Upper lobe of left lung (tissue), 6 donors: ENCODE data around the gene LIPK. TPM values are rescaled to one million over a fixed set of nuclear protein-coding genes. Genes with fewer than 3 reads are reported as not detected.

ENCODE experiments used
- ATAC-seq, 2 donors: fragments of 200-7000 bp; cut with Tn5 transposase; one replicate each; pipeline ENCODE4 v1.9.1; 2022; ENCODE audit warnings: mild to moderate bottlenecking in 2 of 2, moderate library complexity in 2 of 2; ENCODE audit not compliant: low FRiP score in 2 of 2
- DNase-seq, 2 donors: peaks; one replicate each; pipeline ENCODE4 v3.0.0-alpha.2; 2019 to 2020
- H3K27ac ChIP-seq, 4 donors: fragments of 200-600 bp; sonication (generic); one replicate each; pipeline ENCODE4 v1.5.1; 2016 to 2019
- H3K27me3 ChIP-seq, 4 donors: fragments of 200-600 bp; sonication (generic); one replicate each; pipeline ENCODE4 v1.5.1; 2017 to 2019
- H3K36me3 ChIP-seq, 4 donors: fragments of 200-600 bp; sonication (generic); one replicate each; pipeline ENCODE4 v1.5.1; 2016 to 2019
- H3K4me1 ChIP-seq, 4 donors: fragments of 200-600 bp; sonication (generic); one replicate each; pipeline ENCODE4 v1.5.1; 2018 to 2019
- H3K4me3 ChIP-seq, 4 donors: fragments of 200-600 bp; sonication (generic); one replicate each; pipeline ENCODE4 v1.5.1; 2017 to 2019; ENCODE audit warnings: mild to moderate bottlenecking in 2 of 4, moderate library complexity in 1 of 4
- H3K9me3 ChIP-seq, 4 donors: fragments of 200-600 bp; sonication (generic); one replicate each; pipeline ENCODE4 v1.5.1; 2018 to 2019
- EP300 ChIP-seq, 4 donors: sonication (generic); formaldehyde crosslinking; IDR thresholded peaks; one replicate each; pipeline ENCODE4 v1.5.1; 2017; ENCODE audit warnings: antibody characterized with exemption in 4 of 4, control low read depth in 2 of 4
- POLR2A ChIP-seq, 4 donors: fragments of 450-650 bp; IDR thresholded peaks; one replicate each; pipeline ENCODE4 v1.5.1; 2016 to 2017; ENCODE audit warnings: antibody characterized with exemption in 4 of 4, mild to moderate bottlenecking in 2 of 4
- POLR2AphosphoS5 ChIP-seq, 2 donors: sonication (generic); formaldehyde crosslinking; IDR thresholded peaks; one replicate each; pipeline ENCODE4 v1.5.1; 2017; ENCODE audit warnings: antibody characterized with exemption in 2 of 2
- WGBS, 2 donors: methylation state at CpG; one replicate each; pipeline ENCODE4 v1.1.5; 2017 to 2018; 5-methylcytosine and 5-hydroxymethylcytosine counted together
- total RNA-seq, 6 donors: library from RNA; depleted of rRNA in 4 of 6; stranded (reverse); fragments of >200 nt in 4 of 6; gene quantifications; one replicate each; pipeline versions ENCODE4 v1.1.0 to v1.2.1, GENCODE V29; 2016 to 2021
- TF ChIP-seq, protein P1 (sequence below), 6 experiments: fragments of 450-650 bp in 4 of 6; fragments of 200-600 bp in 2 of 6; sonication (generic) in 2 of 6; IDR thresholded peaks; one replicate each; pipeline ENCODE4 v1.5.1; 2016 to 2019; ENCODE audit warnings: antibody characterized with exemption in 6 of 6
- donor health status: DM: no; HTN: no; CAD: no; lungs with moderate emphysema.
- donor health status: DM: no; HTN: yes; CAD: no; lungs with severe emphysema.

LIPK gene
- total RNA-seq, 6 donors from 2014 or later = not detected

DNA sequence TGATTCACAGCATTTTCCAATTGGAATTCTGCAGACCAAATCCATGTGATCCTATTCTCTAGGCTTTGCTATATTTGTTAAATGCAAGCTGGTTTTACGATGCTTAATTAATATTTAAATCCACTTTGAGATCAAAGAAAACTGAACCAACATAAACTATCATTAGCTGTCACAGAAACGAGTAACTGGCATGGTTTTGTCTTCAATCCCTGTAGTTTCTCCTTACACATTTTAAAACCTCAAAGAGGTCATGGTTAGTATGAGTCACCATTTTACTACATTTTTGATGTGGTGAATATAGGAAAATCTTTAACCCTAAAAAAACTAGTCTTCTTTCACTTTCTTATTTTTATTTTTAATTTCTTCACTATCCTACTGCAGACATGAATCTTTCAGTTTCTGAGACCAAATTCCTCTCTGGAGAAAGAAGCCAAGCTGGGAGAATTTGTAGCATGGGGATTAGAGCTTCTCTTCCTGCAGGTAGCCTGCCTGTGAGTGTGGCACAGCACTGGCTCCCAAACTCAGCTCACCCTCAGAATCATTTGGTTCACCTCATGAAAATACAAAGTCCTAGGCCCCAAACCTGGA lies 87.8 kb downstream of the LIPK start:
- no peak for TF ChIP-seq EP300 (IDR thresholded peaks at IDR 0.05)
- TF ChIP-seq, protein P1, sequence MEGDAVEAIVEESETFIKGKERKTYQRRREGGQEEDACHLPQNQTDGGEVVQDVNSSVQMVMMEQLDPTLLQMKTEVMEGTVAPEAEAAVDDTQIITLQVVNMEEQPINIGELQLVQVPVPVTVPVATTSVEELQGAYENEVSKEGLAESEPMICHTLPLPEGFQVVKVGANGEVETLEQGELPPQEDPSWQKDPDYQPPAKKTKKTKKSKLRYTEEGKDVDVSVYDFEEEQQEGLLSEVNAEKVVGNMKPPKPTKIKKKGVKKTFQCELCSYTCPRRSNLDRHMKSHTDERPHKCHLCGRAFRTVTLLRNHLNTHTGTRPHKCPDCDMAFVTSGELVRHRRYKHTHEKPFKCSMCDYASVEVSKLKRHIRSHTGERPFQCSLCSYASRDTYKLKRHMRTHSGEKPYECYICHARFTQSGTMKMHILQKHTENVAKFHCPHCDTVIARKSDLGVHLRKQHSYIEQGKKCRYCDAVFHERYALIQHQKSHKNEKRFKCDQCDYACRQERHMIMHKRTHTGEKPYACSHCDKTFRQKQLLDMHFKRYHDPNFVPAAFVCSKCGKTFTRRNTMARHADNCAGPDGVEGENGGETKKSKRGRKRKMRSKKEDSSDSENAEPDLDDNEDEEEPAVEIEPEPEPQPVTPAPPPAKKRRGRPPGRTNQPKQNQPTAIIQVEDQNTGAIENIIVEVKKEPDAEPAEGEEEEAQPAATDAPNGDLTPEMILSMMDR (IDR thresholded peaks at IDR 0.05) = no peak
- TF ChIP-seq POLR2AphosphoS5 (IDR thresholded peaks at IDR 0.05) = no peak
- TF ChIP-seq POLR2A (IDR thresholded peaks at IDR 0.05) = no peak
- H3K4me1 ChIP-seq = peaks cover 0 to 9% (median 0%) of the 10 kb centered on the region in 4 donors
- no peak overlapping the region for H3K4me3 ChIP-seq
- ATAC-seq = no peak
- no peak overlapping the region for H3K27ac ChIP-seq
- no peaks in the 10 kb centered on the region for H3K36me3 ChIP-seq
- no peaks in the 10 kb centered on the region for H3K27me3 ChIP-seq
- H3K9me3 ChIP-seq = no peaks in the 10 kb centered on the region
- WGBS, 2 donors = 63 to 64% methylated on average over 2 of the region's 2 CpGs
- no peak for DNase-seq

DNA sequence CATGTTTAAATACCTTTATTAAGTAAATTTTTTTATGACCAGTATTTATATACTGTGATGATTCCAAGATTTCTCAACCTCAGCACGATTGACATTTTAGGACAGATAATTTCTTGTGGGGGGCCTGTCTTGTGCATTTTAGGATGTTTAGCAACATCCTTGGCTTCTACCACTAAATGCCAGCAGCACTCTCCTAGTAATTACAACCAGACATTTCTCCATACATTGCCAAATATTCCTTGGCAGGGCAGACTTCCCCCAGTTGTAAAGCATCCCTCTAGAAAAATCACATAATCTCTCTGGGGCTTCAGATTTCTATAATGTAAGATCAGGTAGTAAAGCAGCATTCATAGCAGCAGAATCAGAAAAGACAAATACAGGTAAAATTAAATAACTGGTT lies 88.7 kb downstream of the LIPK start:
- ATAC-seq (no peak), DNase-seq (no peak)
- 50 to 58% methylated on average over 1 of the region's 1 CpG for WGBS, 2 donors
- TF ChIP-seq POLR2AphosphoS5 (IDR thresholded peaks at IDR 0.05) (no peak), EP300 (IDR thresholded peaks at IDR 0.05) (no peak), POLR2A (IDR thresholded peaks at IDR 0.05) (no peak)
- TF ChIP-seq, protein P1 (IDR thresholded peaks at IDR 0.05) = no peak
- Histone ChIP-seq H3K27me3 (no peaks in the 10 kb centered on the region), H3K27ac (no peak overlapping the region), H3K9me3 (no peaks in the 10 kb centered on the region), H3K36me3 (no peaks in the 10 kb centered on the region), H3K4me3 (no peak overlapping the region), H3K4me1 (peaks cover 0 to 9% (median 0%) of the 10 kb centered on the region in 4 donors)

DNA sequence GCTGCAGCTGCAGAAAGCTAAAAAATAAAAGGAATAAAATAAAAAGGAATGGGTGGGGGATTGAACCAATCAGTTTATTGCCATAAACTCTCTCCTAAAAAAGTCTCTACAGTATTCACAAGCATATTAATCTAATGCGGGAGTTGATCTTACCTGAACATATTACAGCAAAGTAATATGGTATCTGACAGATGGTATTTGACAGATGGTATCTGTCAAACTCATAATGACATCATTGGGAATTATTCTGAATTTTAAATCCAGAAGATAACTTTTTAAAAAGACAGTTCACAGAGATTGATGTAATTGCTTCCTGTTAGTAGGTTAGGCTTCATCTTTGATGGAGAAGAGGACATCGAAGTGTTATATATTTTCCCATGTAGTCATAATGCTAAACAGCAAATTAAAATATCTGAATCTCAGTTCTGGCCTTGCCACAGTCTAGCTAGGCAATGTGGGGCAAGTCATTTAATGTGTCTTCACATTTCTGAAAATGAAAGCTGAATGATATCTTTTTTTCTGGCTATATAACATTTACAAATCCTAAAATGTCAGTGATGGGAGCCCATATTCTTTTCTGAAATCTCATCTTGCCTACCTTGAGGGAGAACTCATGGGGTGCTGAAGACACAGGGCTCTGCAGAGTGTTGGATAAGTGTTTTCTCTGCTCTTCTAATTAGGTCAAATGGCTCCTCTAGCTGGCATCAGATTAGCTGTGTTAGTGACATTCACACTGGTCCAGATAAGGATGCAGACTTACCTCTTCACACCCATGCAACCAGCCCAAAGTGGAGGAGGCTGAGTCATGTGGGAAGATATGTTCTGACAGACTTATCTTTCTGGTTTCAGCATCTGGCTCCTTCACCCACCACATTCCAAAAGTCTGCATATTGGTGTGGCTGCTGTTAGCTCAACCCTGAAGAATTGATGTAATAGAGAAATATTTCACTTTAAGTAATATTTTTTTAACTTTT lies 94.4 kb downstream of the LIPK start:
- ATAC-seq = no peak
- TF ChIP-seq, protein P1 (IDR thresholded peaks at IDR 0.05) = no peak
- TF ChIP-seq POLR2AphosphoS5 (IDR thresholded peaks at IDR 0.05) (no peak), EP300 (IDR thresholded peaks at IDR 0.05) (no peak), POLR2A (IDR thresholded peaks at IDR 0.05) (no peak)
- 88 to 92% methylated on average over 2 of the region's 2 CpGs for WGBS, 2 donors
- H3K9me3 ChIP-seq = no peaks in the 10 kb centered on the region
- no peaks in the 10 kb centered on the region for H3K27me3 ChIP-seq
- no peaks in the 10 kb centered on the region for H3K36me3 ChIP-seq
- no peak overlapping the region for H3K27ac ChIP-seq
- DNase-seq = no peak
- H3K4me3 ChIP-seq = no peak overlapping the region
- H3K4me1 ChIP-seq = no peaks in the 10 kb centered on the region

Other genes starting within 250 kb of the LIPK start
- 10 to 100 TPM in 4 of 6 donors, 1 to 10 TPM in 2; 5.0 to 27.1 (median 15.0) TPM for gene RNLS, start 122.9 kb upstream of the LIPK start, total RNA-seq
- gene LIPJ, start 119.5 kb upstream of the LIPK start, total RNA-seq = under 1 TPM in 2 of 6 donors, not detected in 4; 0.06 to 0.49 TPM
- not detected for gene LIPF, start 41.8 kb upstream of the LIPK start, total RNA-seq
- gene LIPN, start 53.8 kb downstream of the LIPK start, total RNA-seq = 1 to 10 TPM in 2 of 6 donors, under 1 TPM in 2, not detected in 2; 0.29 to 1.9 (median 0.98) TPM
- not detected for gene LIPM, start 96.5 kb downstream of the LIPK start, total RNA-seq
- 1 to 10 TPM in 2 of 6 donors, under 1 TPM in 2, not detected in 2; 0.30 to 1.9 (median 1.1) TPM for gene ANKRD22, start 145.6 kb downstream of the LIPK start, total RNA-seq
- 10 to 100 TPM in 2 of 6 donors, 1 to 10 TPM in 4; 4.9 to 69.1 (median 7.0) TPM for gene STAMBPL1, start 174.0 kb downstream of the LIPK start, total RNA-seq
- gene ACTA2, start 246.5 kb downstream of the LIPK start, total RNA-seq = 100 to 1,000 TPM in 5 of 6 donors, 10 to 100 TPM in 1; 94.3 to 328 (median 186) TPM